Common myeloid progenitor, CD34-positive (primary cell): Measurements from ENCODE around the gene RAB37.
A peak's percentile ranks its signal among the peaks of the same experiment; 100 is the strongest.

ENCODE experiments used
- CTCF ChIA-PET: fragments of 350-600 bp; sonication (Branson Sonifier 250); formaldehyde crosslinking; loops from one replicate; lab custom pipeline; 2021; ENCODE audit warnings: antibody characterized with exemption; lab: Charles Lee
- POLR2A ChIA-PET: fragments of 350-600 bp; sonication (Branson Sonifier 250); formaldehyde crosslinking; loops from one replicate; lab custom pipeline; 2021; ENCODE audit warnings: antibody characterized with exemption; lab: Charles Lee
- DNase-seq, 3 donors: peaks; one replicate each; pipeline versions ENCODE4 v3.0.0 to v3.0.0-alpha.2; 2013
- H3K27ac ChIP-seq, 2 experiments: 1 replicate in 1 of 2; 2 replicates in 1 of 2; pipeline ENCODE4 v1.7.0; 2013; ENCODE audit warnings: inconsistent platforms in 2 of 2, low read length in 2 of 2, mild to moderate bottlenecking in 2 of 2, low read depth in 1 of 2, moderate library complexity in 1 of 2; ENCODE audit not compliant: severe bottlenecking in 2 of 2, insufficient read depth in 1 of 2, poor library complexity in 1 of 2
- H3K27me3 ChIP-seq, 5 experiments: replicated peaks in 2 of 5; 1 replicate in 3 of 5; 2 replicates in 2 of 5; pipeline versions ENCODE4 v1.6.1 to v1.7.0; 2013; ENCODE audit warnings: low read length in 4 of 5, mild to moderate bottlenecking in 2 of 5, moderate library complexity in 2 of 5, inconsistent platforms in 1 of 5; ENCODE audit not compliant: insufficient read depth in 5 of 5, control insufficient read depth in 4 of 5
- H3K36me3 ChIP-seq, 4 experiments: 1 replicate in 2 of 4; 2 replicates in 2 of 4; pipeline versions ENCODE4 v1.6.1 to v1.7.0; 2013; ENCODE audit warnings: low read length in 3 of 4, control low read depth in 1 of 4, mild to moderate bottlenecking in 1 of 4; ENCODE audit not compliant: control insufficient read depth in 4 of 4, insufficient read depth in 4 of 4
- H3K4me1 ChIP-seq, 4 experiments: 1 replicate in 3 of 4; 2 replicates in 1 of 4; pipeline versions ENCODE4 v1.6.1 to v1.7.1; 2013; ENCODE audit warnings: low read length in 3 of 4, mild to moderate bottlenecking in 3 of 4, control low read depth in 1 of 4, inconsistent platforms in 1 of 4, moderate library complexity in 1 of 4; ENCODE audit not compliant: control insufficient read depth in 4 of 4, insufficient read depth in 4 of 4; ENCODE audit errors: control extremely low read depth in 1 of 4
- H3K4me3 ChIP-seq, 7 experiments: 1 replicate in 4 of 7; 2 replicates in 3 of 7; pipeline versions ENCODE4 v1.5.1 to v1.7.0; 2013; ENCODE audit warnings: mild to moderate bottlenecking in 7 of 7, low read length in 6 of 7, moderate library complexity in 6 of 7, inconsistent platforms in 2 of 7, low read depth in 2 of 7, control low read depth in 1 of 7; ENCODE audit not compliant: insufficient read depth in 4 of 7, control insufficient read depth in 1 of 7; ENCODE audit errors: extremely low read depth in 1 of 7
- H3K9me3 ChIP-seq, 5 experiments: 1 replicate in 4 of 5; 2 replicates in 1 of 5; pipeline versions ENCODE4 v1.6.1 to v1.7.1; 2013; ENCODE audit warnings: low read length in 4 of 5, mild to moderate bottlenecking in 2 of 5, inconsistent platforms in 1 of 5, low read depth in 1 of 5, moderate library complexity in 1 of 5; ENCODE audit not compliant: control insufficient read depth in 4 of 5, insufficient read depth in 2 of 5; ENCODE audit errors: control extremely low read depth in 1 of 5
- WGBS: methylation state at CpG from one replicate; pipeline ENCODE4 v1.1.5; 2013; ENCODE audit not compliant: insufficient coverage; 5-methylcytosine and 5-hydroxymethylcytosine counted together

Gene RAB37

GRCh38 chr17:74795327-74796020 is 58.4 kb downstream of the RAB37 start:
- H3K4me1 ChIP-seq: peaks cover 0 to 21% (median 11%) of the 10 kb centered on the region in 4 experiments
- DNase-seq: no peak
- WGBS: 97% methylated on average over 18 of the region's 18 CpGs
- no peak overlapping the region for H3K27ac ChIP-seq
- H3K4me3 ChIP-seq: no peak overlapping the region
- no peaks in the 10 kb centered on the region for H3K9me3 ChIP-seq
- CTCF ChIA-PET: interaction anchor here (11.2 kb wide), 1 partner anchor 68 kb away, joined by 158 read pairs; no protein-coding TSS in a partner anchor
- peaks cover 0 to 79% (median 50%) of the 10 kb centered on the region in 4 experiments for H3K36me3 ChIP-seq
- POLR2A ChIA-PET: interaction anchor here (0.6 kb wide), 1 partner anchor 131 kb away, joined by 3 read pairs; no protein-coding TSS in a partner anchor
- no peaks in the 10 kb centered on the region for H3K27me3 ChIP-seq

- H3K27ac ChIP-seq: no peak overlapping the region
- H3K27me3 ChIP-seq: no peaks in the 10 kb centered on the region
- peaks cover 0 to 81% (median 53%) of the 10 kb centered on the region in 4 experiments for H3K36me3 ChIP-seq
- CTCF ChIA-PET: interaction anchor here (11.2 kb wide), 1 partner anchor 67 kb away, joined by 158 read pairs; no protein-coding TSS in a partner anchor
- H3K4me3 ChIP-seq: no peak overlapping the region
- 100% methylated on average over 4 of the region's 4 CpGs for WGBS
- H3K9me3 ChIP-seq: no peaks in the 10 kb centered on the region
- peaks cover 0 to 13% (median 4%) of the 10 kb centered on the region in 4 experiments for H3K4me1 ChIP-seq
- POLR2A ChIA-PET: no interaction called here
- DNase-seq: no peak
Measured at GRCh38 chr17:74796211-74796610, 59.2 kb downstream of the RAB37 start.

- Histone ChIP-seq H3K9me3 (no peaks in the 10 kb centered on the region), H3K36me3 (peaks cover 0 to 87% (median 56%) of the 10 kb centered on the region in 4 experiments), H3K27ac (no peak overlapping the region), H3K4me1 (peaks cover 0 to 10% (median 2%) of the 10 kb centered on the region in 4 experiments), H3K4me3 (peak overlapping the region in 1 of 7 experiments; percentile 33), H3K27me3 (no peaks in the 10 kb centered on the region)
- POLR2A ChIA-PET: no interaction called here
- DNase-seq: no peak
- 90% methylated on average over 2 of the region's 6 CpGs for WGBS
- CTCF ChIA-PET: interaction anchor here (11.2 kb wide), 1 partner anchor 67 kb away, joined by 158 read pairs; no protein-coding TSS in a partner anchor
Measured at GRCh38 chr17:74796866-74797265, 59.8 kb downstream of the RAB37 start.
